ENCODE data around the gene RGS6.

The RGS6 gene

DNA sequence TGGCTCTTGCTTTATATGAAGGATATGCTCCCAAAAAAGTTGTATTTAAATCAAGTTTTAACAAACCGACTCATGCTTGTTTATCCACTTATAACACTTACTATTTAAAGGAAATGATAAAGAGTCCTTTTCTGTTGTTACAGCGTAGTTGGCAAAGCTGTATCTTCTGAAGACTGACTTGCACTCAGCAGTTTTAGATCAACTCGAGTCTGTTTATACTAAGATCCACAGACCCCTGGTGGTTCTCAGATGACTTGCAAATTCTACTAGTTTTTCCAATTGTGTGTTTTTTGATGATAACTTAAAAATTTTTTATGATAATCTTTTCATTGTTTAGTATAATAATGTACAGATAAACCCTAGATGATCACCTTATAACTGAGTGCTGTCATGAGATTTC is 475.8 kb downstream of the RGS6 start:
- H3K36me3 Mint-ChIP-seq = peaks cover 2% of the 10 kb centered on the region
- H3K9me3 Mint-ChIP-seq = no peaks in the 10 kb centered on the region
- H3K4me1 Mint-ChIP-seq = no peaks in the 10 kb centered on the region
- H3K27me3 Mint-ChIP-seq = peaks cover 5% of the 10 kb centered on the region
- H3K4me3 Mint-ChIP-seq = no peak overlapping the region
- H3K27ac Mint-ChIP-seq = no peak overlapping the region

DNA sequence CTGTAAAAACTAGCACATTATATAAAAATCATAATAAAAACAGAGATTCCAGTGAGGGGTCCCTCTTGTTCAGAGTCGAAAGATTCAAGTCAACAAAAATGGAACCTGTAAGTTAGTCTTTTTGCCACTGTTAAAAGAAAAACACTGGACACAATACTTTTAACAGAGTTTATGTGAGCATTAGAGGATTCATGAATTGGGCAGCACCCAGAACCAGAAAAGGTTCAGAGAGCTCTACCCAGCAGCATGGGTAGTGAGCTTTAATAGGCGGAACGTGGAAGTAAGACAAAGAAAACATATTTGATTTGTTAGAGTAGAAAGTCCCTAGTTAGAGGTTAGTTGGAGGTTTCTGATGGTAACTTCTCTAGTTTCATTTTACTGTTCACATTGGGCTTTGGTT is 476.8 kb downstream of the RGS6 start:
- peaks cover 2% of the 10 kb centered on the region for H3K27me3 Mint-ChIP-seq
- H3K9me3 Mint-ChIP-seq = no peaks in the 10 kb centered on the region
- H3K4me1 Mint-ChIP-seq = no peaks in the 10 kb centered on the region
- peaks cover 2% of the 10 kb centered on the region for H3K36me3 Mint-ChIP-seq
- no peak overlapping the region for H3K27ac Mint-ChIP-seq
- H3K4me3 Mint-ChIP-seq = no peak overlapping the region

DNA sequence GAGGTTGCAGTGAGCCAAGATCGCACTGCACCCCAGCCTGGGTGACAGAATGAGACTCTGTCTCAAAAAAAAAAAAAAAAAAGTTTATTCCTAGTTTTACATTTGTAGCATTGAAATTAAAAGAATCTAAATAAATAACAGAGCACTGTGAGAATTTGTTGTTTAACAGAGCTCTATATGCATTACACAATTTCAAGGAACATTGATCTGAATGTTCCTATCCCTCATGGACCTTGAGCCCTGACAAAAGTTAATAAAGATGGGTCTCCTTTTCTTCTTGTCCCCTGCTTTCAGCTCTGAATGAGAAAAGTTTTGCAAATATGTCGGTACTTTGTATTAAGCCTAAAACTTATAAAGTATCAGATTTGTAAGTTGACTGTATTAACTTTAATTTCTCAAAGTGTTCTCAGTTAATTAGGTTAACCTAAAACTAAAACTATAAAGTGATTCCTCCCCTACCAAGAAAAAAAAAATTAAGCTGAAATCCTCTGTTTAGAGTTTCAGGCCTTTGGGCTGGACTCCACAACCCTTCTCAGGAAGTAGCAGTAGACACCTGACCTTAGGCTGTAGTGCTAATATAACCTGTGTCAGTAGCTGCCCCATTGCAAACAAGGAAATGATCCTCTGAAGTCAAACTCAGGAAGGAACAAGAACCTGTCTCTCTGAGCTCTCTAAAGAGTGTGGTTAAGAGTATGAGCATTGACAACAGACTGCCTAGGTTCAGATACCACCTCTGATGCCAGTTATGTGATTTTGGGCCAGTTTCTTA is 484.0 kb downstream of the RGS6 start:
- no peak overlapping the region for H3K4me3 Mint-ChIP-seq
- no peaks in the 10 kb centered on the region for H3K4me1 Mint-ChIP-seq
- H3K27me3 Mint-ChIP-seq = peaks cover 6% of the 10 kb centered on the region
- no peaks in the 10 kb centered on the region for H3K9me3 Mint-ChIP-seq
- H3K36me3 Mint-ChIP-seq = peaks cover 4% of the 10 kb centered on the region
- no peak overlapping the region for H3K27ac Mint-ChIP-seq

DNA sequence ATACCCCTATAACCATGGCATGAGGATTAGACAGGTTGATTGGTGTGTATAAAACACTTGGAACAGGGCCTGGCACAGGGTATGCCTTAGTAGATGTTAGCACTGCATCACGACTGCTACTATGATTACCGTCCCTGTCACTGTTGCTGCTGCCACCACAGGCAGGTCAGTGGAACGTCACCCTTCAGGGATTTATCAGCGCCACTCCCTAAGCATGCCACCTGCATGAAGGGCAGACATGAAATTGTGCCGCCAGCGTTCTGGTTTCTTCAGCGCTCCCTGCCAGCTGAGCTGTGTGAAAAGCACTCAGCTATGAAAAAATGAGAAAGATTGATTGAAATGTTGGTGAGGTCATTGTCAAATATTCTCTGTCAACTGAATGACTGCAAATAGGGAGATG is 484.7 kb downstream of the RGS6 start:
- no peak overlapping the region for H3K27ac Mint-ChIP-seq
- peaks cover 4% of the 10 kb centered on the region for H3K36me3 Mint-ChIP-seq
- H3K4me3 Mint-ChIP-seq = no peak overlapping the region
- peaks cover 6% of the 10 kb centered on the region for H3K27me3 Mint-ChIP-seq
- no peaks in the 10 kb centered on the region for H3K4me1 Mint-ChIP-seq
- no peaks in the 10 kb centered on the region for H3K9me3 Mint-ChIP-seq

DNA sequence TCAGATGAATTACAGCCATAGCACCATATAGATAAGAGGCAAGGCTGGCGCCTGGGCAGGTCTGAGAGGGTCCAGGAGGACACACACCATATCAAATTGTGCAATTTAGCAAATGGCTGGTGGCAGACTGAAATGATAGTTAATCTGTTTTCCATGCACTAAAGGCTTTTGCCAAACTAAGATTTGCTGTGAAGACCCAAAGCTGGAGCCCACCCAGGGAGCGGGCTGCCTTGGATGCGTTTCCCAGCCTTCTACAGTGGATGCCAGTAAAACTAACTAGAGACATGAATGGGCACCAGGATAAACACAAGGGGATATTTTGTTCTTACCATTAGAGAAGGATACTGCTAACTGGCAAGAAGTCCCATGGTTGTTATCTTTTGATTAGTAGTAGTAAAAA is 486.6 kb downstream of the RGS6 start:
- Mint-ChIP-seq H3K9me3 (peaks cover 8% of the 10 kb centered on the region), H3K4me1 (no peaks in the 10 kb centered on the region), H3K36me3 (peaks cover 6% of the 10 kb centered on the region), H3K4me3 (no peak overlapping the region), H3K27ac (no peak overlapping the region), H3K27me3 (peaks cover 8% of the 10 kb centered on the region)

DNA sequence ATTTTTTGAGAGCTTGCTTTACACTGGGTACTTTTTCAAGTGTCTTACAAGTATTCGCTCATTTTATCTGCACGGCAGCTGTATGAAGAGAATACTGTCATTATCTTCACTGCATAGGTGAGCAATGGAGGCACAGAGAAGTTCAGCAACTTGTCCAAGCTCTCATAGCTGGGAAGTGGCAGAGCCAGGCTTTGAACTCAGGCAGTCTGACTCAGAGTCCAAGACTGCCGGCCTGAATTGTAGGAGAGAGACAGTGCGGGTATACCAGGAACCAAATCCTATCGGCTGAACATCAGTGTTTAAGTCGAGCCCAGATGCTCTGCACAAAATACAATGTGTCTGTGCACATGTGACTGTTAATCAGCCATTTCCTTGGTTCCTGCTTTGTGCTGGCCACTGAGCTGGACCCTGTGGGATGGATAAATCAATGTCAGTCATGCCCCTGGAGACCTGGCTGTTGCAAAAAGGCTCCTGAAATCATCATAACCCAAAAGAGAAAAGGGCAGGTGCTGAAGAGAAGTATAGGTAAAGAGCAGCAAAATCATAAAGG is 487.1 kb downstream of the RGS6 start:
- H3K4me1 Mint-ChIP-seq = no peaks in the 10 kb centered on the region
- H3K36me3 Mint-ChIP-seq = peaks cover 6% of the 10 kb centered on the region
- H3K4me3 Mint-ChIP-seq = no peak overlapping the region
- H3K27me3 Mint-ChIP-seq = peaks cover 8% of the 10 kb centered on the region
- H3K9me3 Mint-ChIP-seq = peaks cover 8% of the 10 kb centered on the region
- no peak overlapping the region for H3K27ac Mint-ChIP-seq

DNA sequence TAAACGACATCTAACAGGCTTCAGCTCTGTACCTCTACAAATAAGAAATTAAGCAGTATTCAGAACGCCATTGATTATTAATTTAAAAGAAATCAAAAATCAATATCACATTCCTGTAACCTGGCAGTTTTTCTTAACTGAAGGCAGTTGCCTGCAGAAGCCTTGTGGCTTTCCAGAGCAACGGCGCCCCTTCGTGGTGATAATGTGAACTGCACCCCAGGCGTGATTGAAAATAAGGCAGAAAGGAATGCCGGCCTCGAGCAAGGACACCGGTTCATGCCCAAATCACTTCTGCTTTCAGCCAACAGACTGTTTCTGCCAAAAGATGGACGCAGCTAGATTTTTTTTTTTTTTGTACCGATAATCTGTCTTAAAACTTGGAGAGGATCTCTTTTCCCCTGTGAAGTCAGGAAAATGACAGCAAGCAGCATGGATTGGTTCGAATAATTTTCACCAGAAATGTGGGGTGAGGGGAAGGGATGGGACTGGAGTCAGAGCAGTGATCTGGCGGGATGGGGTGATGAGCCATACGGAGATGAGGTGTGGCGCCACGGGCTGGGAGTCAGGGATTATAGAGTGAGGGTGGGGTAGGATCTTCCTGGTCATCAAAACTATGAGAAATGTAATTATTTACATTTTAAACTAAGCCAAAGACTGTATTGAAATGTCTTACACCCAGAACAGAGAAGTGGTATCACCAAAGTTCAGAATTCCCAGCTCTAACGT is 488.7 kb downstream of the RGS6 start:
- no peak overlapping the region for H3K4me3 Mint-ChIP-seq
- no peaks in the 10 kb centered on the region for H3K4me1 Mint-ChIP-seq
- no peak overlapping the region for H3K27ac Mint-ChIP-seq
- H3K9me3 Mint-ChIP-seq = peaks cover 8% of the 10 kb centered on the region
- H3K27me3 Mint-ChIP-seq = peaks cover 5% of the 10 kb centered on the region
- H3K36me3 Mint-ChIP-seq = peaks cover 3% of the 10 kb centered on the region

DNA sequence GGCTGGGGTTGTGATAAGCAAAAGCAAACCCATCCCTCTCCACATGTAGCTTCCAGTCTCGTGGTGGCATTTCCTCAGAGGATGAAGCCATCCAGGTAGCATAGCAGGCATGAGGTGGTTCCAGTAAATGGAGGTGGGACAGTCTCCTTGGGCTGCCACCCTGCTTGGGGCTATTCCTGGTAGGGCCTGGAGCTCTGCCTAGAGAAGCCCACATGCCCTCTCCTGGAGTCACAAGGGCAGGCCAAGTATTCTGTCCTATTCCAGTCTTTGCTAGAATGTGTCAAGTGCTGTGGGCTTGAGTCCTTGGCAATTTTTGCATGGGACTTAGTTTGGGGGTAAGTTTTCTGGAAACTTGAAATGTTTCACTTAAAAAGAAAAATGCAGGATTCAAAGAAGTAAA is 491.7 kb downstream of the RGS6 start:
- Mint-ChIP-seq H3K27me3 (peaks cover 7% of the 10 kb centered on the region), H3K9me3 (peaks cover 19% of the 10 kb centered on the region), H3K27ac (no peak overlapping the region), H3K4me3 (no peak overlapping the region), H3K36me3 (peaks cover 7% of the 10 kb centered on the region), H3K4me1 (no peaks in the 10 kb centered on the region)

DNA sequence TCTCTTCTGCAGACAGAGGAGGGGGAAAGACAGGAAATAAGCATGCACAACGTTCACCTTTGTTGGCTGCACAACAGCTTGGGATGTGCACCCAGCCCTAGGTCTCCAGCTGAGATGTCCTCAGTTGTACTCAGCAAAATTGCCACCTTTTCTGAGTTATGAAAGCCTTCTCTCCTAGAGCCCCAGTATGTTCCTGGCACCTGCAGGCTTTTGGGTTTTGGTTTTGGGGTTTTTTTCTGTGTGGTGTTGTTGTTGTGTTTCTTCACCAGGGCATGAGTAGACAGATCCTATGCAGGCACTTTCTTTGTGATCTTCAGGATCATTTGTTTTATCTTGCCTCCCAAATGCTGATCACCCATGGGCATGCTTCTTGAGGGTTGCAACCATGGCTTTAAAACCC is 498.2 kb downstream of the RGS6 start:
- H3K27ac Mint-ChIP-seq = no peak overlapping the region
- peaks cover 2% of the 10 kb centered on the region for H3K27me3 Mint-ChIP-seq
- H3K4me3 Mint-ChIP-seq = no peak overlapping the region
- H3K9me3 Mint-ChIP-seq = peaks cover 11% of the 10 kb centered on the region
- H3K36me3 Mint-ChIP-seq = peaks cover 6% of the 10 kb centered on the region
- H3K4me1 Mint-ChIP-seq = peaks cover under 1% of the 10 kb centered on the region

DNA sequence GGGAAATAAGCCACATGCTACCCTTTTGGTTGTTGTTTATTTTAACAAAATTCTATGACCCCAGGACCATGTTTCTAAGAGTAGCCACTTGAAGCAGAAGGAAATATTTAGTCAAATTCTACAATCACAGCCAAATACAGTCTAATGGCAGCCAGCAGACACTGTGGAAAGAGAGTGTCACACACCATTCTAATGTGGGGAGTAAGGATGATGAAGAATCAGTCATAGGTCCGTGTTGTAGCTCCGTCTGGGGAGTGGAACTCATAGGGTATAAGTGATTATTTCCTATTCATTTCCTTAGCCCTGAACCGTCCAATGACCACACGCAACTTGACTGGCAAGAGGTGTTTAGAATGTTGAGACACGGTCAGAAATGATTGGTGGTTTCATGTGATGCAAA is 500.5 kb downstream of the RGS6 start:
- Mint-ChIP-seq H3K27ac (no peak overlapping the region), H3K9me3 (peaks cover 6% of the 10 kb centered on the region), H3K36me3 (peaks cover 2% of the 10 kb centered on the region), H3K27me3 (no peaks in the 10 kb centered on the region), H3K4me3 (no peak overlapping the region), H3K4me1 (peaks cover 4% of the 10 kb centered on the region)

DNA sequence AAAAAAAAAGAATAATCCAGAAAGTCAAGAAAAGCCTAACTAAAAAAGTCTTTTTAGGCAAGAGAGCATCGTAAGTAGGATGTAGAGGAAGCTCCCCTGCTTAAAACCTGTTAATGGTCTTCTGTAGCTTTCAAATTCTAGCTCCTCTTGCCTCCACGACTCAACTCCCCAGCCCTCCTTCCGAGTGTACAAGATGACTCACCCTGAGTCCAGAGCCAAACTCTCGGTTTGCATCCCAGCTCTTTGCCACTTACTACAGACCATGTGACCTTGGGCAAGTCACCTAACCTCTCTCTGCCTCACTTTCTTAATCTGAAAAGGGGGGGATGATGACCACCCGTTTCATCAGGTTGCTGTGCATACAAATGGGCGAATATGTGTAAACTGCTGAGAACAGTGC is 501.3 kb downstream of the RGS6 start:
- no peaks in the 10 kb centered on the region for H3K36me3 Mint-ChIP-seq

DNA sequence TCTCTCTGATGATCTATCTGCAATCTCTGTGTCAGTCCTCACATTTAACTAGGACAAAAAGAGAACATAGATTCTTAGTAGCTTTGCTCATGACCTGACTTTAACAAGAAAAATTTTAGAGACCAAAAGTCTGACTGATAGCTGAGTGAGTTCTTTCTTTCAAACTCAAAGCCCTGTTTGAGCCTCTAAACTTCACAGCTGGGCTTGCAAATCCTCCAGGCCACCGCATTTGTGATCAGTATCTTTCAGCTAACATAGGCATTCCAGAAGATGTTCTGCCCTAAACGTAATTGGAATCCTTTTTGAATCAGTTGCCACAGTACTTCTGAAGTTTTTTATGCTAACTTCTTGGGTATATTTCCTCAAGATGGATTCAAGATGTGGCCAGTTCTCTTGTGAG is 502.6 kb downstream of the RGS6 start:
- Mint-ChIP-seq H3K4me1 (peaks cover 16% of the 10 kb centered on the region), H3K27ac (no peak overlapping the region), H3K4me3 (no peak overlapping the region), H3K9me3 (no peaks in the 10 kb centered on the region), H3K27me3 (no peaks in the 10 kb centered on the region), H3K36me3 (no peaks in the 10 kb centered on the region)

More for the DNA sequence above, 501.3 kb downstream of the RGS6 start:
- H3K9me3 Mint-ChIP-seq = no peaks in the 10 kb centered on the region
- H3K4me3 Mint-ChIP-seq = no peak overlapping the region
- H3K4me1 Mint-ChIP-seq = peaks cover 4% of the 10 kb centered on the region
- no peak overlapping the region for H3K27ac Mint-ChIP-seq
- H3K27me3 Mint-ChIP-seq = no peaks in the 10 kb centered on the region

DNA sequence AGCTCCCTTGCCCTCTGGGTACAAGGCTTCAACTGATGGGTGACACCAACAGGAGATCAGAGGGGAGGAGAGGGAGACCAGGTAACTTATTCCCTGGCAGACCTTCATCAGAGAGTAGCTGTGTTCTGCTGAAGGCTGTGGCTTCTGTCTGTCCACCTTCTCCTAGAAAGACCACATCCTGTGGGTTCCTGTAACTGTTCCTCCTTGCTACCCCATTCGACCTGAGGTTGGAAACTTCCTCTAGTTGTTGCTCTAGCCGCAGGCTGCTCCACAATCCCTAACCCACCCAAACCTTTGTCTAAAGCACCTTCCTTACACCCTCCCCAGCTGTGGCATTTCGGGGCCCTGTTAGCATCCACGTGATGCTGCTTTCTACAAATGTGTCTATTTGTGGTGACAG is 507.5 kb downstream of the RGS6 start:
- Mint-ChIP-seq H3K36me3 (no peaks in the 10 kb centered on the region), H3K9me3 (no peaks in the 10 kb centered on the region), H3K27me3 (no peaks in the 10 kb centered on the region), H3K4me3 (peak overlapping the region; percentile 31), H3K27ac (no peak overlapping the region), H3K4me1 (peaks cover 53% of the 10 kb centered on the region)

DNA sequence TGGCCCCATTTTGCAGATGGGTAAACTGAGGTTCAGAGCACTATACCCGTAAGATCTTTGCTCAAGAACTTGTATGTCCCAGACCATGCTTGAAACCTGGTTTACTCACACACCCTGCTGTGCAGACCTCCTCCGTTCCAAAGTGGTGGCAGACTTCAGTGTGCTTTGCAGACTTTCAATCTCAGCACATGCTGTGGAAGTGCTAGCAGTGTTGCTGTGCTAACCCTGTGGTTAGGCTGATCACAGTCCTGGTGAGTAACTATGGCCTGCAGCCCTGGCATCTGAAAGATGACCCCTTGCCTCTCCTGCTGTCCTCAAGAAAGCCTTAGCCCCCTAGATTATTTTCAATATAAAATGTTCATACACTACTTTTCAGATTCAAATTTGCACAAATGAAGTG is 511.0 kb downstream of the RGS6 start:
- Mint-ChIP-seq H3K9me3 (no peaks in the 10 kb centered on the region), H3K4me3 (no peak overlapping the region), H3K27ac (peak overlapping the region; percentile 20), H3K27me3 (no peaks in the 10 kb centered on the region), H3K36me3 (no peaks in the 10 kb centered on the region), H3K4me1 (peaks cover 51% of the 10 kb centered on the region)

DNA sequence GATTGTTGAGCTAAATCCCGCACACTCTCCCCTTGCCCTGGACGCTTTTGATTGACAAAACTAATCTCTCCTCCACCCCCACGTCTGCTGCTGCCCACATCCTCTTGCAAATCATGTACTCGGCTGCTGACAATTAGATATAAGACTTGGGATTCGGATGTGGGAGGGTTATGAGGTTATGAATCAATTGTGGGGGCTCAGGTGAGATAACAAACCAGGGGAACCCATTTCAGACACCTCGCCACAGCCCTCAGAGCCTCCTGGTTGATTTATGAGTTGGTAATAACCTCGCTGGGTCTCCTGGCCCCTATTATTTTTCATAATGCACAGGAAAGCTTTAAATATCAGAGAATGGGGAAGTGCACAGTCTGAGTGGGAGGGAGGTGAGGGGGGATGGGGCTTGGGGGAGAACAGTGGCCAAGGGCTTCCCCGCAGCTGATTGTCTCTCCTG is 511.8 kb downstream of the RGS6 start:
- no peaks in the 10 kb centered on the region for H3K27me3 Mint-ChIP-seq
- H3K27ac Mint-ChIP-seq = no peak overlapping the region
- H3K4me3 Mint-ChIP-seq = peak overlapping the region; percentile 59
- H3K9me3 Mint-ChIP-seq = no peaks in the 10 kb centered on the region
- H3K36me3 Mint-ChIP-seq = no peaks in the 10 kb centered on the region
- H3K4me1 Mint-ChIP-seq = peaks cover 48% of the 10 kb centered on the region

DNA sequence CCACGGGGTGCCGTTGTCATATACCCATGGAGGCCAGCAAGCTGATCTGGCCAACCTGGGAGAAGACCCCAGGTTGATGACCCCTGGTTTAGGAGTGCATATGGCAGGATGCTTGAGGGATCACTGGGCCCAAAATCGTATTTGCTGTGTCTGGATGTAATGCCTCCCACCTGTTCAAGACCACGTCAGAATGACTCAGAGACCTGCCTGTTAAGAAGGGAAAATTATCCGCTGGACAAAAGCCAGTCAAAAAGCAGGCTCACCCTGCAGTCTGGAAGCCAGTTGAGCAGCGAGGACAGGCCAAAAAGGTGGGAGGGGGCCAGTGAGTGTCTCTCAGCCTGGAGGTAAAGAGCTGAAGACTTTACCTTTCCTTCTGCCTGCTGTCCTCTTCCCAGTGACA is 512.5 kb downstream of the RGS6 start:
- Mint-ChIP-seq H3K36me3 (no peaks in the 10 kb centered on the region), H3K27me3 (no peaks in the 10 kb centered on the region), H3K4me1 (peaks cover 41% of the 10 kb centered on the region), H3K4me3 (no peak overlapping the region), H3K27ac (no peak overlapping the region), H3K9me3 (no peaks in the 10 kb centered on the region)
